GF-D8 (cell line): ENCODE results near the gene RGS9.
"Not testable (repeated sequence)": the region's sequence is repeated elsewhere in the genome, so short reads cannot be mapped to it uniquely, and the experiment has no call there.

ENCODE experiments used
- DNase-seq: peaks from one replicate; lab custom pipeline; 2025; lab: John Stamatoyannopoulos, UW

RGS9 gene

GRCh38 chr17:65183736-65184135 is 46.6 kb downstream of the RGS9 start:
- DNase-seq = no peak

DNA sequence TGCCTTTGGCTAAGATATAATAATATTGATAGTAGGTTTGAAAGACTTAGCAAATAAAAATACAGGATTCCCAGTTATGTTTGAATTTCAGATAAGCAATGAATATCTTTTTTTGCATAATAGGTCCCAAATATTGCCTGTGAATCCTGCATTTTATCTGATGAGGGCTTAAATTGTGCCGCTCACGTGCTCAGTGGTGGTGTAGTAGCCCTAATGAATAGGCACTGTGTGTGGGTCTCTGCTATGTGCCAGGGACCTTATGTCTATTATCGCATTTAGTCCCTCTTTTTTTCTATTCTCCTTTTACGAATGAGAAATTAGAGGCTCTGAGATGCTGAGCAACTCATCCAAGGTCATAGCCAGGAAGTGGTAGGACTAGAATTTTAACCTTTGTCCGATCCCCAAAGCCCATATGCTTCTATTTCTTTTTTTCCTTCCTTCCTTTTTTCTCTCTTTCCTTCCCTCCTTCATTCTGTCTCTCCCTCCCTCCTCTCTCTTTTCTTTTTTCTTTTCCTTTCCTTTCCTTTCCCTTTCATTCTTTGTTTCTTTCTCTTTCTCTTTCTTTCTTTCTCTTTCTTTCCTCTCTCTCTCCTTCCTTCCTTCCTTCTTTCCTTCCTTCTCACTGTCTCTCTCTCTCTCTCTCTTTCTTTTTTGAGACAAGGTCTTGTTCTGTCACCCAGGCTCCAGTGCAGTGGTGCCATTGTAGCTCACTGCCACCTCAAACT is 47.2 kb downstream of the RGS9 start:
- DNase-seq = no peak

DNA sequence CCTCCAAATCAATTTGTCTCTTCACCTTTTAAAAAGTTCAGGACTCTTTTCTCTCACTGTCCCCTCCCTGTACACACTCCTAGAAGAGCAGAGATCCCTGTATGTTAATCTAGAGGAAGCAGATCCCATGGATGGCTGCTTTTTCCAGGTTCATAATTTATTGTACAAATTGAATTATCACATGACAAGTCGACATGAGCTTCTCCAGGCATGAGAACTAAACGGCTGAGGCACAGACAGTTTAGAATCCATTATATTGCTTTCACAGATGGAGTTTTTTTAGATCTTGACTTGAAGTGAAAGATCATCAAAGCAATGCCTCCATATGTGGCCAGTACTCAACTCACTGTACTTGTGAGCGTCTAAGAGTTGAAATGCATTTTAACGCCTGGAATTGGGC is 47.9 kb downstream of the RGS9 start:
- no peak for DNase-seq

GRCh38 chr17:65185668-65186382 is 48.7 kb downstream of the RGS9 start:
- no peak for DNase-seq

DNA sequence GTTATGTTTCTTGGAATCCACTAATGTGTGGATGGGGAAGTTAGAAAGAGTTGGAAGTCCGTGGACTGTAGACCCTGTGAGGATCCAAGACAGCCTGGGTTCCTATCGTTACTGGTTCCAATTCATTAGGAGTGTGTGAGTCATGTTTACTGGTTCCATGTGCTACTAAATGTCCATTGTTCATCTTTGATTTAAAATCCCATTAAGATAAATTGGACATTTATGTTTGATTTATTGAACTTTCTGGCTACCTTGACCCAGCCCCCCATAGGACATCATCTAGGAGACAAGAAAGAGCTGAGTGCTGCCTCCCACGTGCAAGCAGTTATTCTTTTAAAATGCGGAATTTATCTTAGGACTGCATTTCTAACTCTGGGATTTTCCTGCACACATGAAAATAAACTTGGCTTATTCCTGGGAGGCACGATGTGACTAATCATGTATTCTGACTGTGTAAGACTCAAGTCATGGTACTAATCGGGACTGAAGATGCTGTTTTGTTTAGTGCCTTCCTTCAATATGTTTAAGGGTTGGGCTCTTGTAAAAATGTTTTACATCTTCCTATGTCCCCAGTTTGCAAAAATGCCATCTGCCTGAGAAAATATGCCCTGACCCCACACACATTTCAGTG is 53.4 kb downstream of the RGS9 start:
- no peak for DNase-seq

DNA sequence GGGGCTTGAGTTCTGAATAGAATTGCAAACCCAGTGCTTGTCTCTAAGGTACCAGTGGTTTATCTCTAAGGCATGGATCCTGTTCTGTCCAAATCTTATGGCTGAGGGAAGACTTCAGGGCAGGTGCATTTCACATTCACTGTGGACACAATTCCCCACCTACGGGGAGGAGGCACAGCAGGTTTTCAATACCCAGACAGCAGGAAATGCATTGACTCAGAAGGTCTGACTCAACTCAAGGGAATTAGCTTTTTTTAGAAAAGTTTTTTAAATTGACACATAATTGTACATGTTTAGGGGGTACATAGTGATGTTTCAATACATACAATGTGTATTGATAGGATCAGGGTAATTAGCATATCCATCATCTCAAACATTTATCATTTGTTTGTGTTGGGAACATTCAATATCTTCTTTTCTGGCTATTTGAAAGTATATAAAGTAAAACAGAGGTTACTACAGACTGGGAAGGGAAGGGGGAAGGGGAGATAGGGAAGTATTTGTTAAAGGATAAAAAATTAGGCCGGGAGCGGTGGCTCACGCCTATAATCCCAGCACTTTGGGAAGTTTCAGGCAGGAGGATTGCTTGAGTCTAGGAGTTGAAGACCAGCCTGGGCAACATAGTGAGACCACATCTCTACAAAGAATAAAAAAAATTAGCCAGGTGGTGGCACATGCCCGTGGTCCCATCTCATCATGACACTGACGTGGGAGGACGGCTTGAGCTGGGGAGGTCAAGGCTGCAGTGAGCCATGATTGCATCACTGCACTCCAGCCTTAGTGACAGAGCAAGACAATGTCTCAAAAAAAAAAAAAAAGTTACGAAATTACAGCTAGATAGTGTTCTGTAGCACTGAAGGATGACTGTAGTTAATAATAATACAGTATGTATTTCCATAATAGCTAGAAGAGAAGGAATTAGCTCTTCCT is 54.9 kb downstream of the RGS9 start:
- no peak for DNase-seq

DNA sequence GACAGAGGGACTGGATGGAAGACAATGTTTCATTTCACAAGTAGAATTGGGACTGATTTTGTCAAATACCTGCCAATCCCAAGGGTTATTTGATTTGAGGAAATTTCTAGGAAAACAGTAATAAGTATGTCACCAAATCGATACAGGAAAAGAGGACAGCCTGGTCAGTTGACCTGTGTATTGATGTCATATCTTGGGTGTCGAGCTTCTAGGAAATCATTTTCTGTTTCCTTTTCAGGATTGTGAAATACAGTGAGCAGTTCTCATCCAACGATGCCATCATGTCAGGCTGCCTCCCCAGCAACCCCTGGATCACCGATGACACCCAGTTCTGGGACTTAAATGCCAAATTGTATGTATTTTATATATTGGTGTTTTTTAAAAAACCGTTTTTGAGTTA is 56.1 kb downstream of the RGS9 start:
- no peak for DNase-seq

DNA sequence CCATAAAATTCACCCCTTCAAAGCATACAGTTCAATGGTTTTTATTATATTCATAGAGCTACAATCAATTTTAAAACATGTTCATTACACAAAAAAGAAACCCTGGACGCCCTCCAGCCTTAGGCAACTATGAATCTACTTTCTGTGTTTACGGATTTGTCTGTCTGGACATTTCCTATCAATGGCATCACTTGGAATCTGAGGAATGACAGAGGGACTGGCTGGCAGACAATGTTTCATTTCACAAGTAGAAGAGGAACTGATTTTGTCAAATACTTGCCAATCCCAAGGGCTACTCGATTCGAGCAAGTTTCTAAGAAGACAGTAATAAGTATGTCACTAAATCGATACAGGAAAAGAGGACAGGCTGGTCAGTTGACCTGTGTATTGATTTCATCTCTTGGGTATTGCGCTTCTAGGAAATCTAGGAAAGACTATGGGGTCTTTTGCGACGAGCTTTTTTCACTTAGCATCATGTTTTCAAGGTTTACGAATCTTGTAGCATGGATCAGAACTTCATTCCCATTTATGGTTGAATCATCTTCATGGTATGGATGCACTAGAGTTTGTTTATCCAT is 56.6 kb downstream of the RGS9 start:
- DNase-seq = no peak

GRCh38 chr17:65194670-65195334 is 57.6 kb downstream of the RGS9 start:
- no peak for DNase-seq

DNA sequence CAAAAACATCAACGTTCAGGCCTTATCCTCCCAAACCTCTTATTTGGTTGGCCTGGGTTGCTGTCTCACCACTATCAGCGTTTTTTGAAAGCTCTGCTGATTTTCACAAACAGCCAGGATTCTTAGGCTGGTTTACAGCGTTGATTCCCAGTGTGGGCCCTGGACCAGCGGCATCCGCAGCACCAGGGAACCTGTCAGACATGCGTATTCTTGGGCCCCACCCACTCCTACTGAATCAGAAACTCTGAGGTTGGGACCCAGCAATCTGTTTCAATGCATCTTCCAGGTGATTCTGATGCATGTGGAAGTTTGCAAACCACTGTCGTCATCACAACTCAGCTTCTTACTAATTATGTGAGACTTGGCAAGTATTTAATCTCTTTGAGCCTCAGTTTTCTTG is 58.5 kb downstream of the RGS9 start:
- no peak for DNase-seq

DNA sequence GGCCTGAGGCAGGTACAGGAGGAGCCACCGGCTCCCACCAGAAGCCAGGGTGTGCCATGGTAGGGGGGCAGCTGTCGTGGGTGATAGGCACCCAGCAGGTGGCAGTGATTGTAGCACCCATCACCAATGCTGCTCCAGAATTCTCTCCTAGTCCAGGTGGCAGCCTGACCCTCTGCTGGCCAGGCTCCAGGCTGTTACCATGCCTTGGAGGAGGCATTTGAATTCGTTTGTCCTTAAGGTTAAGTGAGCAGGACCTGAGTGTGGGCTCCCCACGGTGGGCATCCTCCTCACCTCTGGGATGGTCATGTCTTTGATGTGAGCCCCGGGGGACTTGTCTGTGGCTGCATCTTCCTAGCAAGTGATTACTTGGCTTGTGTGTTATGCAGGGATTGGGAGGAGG is 59.4 kb downstream of the RGS9 start:
- DNase-seq = no peak

DNA sequence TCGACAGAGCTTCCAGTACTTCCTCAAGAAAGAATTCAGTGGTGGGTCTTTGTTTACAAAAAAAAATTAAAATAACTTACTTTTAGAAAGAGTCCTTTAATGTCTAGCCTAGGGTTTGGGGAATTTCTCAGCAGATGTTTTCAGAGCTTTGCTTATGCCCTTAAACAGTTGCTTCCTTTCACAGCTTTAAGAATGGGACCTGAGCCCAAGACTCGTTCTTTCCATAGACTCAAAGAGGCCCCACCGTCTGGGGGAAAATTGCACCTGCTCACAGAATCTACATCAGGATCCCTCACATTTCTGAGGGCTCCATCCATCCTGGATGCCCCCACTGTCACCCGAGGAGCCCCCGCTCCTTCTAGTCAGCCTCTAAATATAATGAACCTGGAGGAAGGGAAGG is 60.0 kb downstream of the RGS9 start:
- no peak for DNase-seq

DNA sequence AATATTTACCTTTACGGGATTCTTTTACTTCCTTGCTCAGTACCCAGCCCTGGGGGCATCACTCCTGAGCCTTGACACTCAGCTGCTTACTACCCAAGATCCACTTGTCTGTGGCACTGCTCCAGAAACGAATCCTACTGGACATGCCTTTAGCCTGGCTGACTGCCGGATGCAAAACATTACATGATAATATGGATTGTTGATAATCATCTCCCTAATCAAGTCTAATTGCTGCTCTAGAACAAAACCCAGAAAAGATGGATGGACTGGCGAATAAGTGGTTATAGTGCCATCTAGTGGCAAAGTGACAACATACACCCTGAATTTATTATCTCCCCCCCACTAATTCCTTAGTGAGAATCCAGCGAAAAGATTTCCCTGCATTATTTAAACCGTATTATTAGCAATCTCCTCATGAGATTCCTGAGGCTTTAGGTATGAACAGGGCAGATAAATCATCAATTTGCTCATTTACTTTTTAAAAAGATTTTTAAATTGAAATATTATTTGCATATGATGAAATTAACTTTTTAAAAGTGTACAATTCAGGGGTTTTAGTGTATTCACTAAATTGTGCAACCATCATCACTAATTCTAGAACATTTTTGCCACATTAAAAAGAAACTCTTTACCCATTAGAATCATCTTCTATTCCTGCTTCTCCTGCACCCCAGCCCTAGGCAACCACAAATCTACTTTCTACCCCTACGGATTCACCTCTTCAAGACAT is 61.6 kb downstream of the RGS9 start:
- DNase-seq = peak; percentile 37

GRCh38 chr17:65201331-65201730 is 64.2 kb downstream of the RGS9 start:
- DNase-seq = no peak

DNA sequence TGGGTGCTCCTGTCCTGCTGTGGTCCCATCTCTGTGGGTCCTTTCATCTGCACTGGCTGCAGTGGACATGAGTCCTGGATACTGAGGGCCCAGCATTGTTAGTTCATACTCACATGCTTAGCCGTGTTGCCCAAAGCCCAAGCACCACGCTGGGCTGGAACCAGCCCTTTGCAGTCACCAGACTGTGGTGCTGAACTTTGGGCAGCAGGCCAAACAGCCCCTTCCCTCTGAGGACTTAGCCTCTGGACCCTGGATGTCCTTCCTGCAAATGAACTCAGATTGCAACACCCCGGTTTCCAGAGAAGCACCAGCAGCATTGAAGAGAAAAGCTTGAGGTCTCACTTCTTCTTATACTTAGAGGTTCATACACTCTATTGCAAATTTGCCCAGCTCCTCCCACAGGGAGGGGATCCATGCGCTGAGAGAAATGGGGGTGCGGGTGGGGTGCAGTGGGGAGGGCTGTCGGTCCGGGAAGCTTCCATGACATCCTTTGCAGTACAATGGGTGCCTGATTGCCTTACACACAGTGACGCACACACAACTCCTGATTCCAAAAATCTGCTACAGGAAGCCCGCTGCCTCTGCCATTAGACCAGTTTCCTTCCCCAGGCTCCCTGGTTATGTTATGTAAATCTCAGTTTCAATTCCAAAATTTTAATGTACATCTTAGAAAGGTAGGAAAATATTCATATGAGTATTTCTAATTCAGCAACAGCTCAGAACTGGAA is 65.8 kb downstream of the RGS9 start:
- DNase-seq = no peak

DNA sequence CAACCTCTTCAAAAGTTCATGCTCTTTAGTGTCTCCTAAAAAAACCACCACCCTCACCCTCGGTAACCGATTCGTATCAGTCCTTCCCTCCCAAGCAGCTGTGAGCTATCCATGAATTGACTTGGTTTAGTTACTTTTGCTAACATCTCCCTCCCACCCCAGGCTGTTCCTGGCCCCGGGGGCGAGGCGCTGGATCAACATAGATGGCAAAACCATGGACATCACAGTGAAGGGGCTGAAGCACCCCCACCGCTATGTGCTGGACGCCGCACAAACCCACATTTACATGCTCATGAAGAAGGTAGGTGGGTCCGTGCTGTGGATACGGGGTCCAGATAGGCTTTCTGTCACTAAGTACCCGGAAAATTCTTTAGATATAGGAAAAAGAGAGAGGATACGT is 66.8 kb downstream of the RGS9 start:
- DNase-seq = no peak

DNA sequence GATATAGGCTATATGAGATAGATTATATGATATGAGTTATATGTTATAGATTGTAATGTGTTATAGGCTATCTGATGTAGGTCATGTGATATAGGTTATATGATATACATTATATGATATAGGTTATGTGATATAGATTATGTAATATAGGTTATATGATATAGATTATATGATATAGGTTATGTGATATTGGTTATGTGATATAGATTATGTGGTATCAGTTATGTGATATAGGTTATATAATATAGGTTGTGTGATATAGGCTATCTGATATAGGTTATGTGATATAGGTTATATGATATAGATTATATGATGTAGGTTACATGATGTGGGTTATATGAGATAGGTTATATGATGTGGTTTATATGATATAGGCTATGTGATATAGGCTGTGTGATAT is 68.5 kb downstream of the RGS9 start:
- no peak for DNase-seq

- DNase-seq = not testable (repeated sequence)
Observed at GRCh38 chr17:65207448-65207847, 70.3 kb downstream of the RGS9 start.

DNA sequence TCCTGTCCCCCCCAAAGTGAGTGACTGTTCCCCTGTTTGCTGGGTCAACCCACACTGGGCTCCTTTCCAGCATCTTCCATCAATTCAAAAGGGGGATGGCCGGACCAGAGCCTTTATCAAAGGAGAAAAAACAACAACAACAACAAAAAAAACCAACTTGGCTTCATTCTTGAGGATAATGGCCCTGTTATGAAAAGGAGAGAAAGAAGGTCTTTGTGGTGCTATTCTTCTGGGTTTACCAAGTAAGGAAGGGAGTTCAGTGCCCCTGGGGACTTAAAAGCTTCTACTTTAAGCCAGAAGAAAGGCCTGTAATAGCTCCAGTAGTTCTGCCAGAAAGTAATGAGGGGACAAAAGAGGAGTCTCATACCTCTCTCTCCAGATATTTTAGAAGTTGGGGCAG is 71.5 kb downstream of the RGS9 start:
- DNase-seq = no peak

DNA sequence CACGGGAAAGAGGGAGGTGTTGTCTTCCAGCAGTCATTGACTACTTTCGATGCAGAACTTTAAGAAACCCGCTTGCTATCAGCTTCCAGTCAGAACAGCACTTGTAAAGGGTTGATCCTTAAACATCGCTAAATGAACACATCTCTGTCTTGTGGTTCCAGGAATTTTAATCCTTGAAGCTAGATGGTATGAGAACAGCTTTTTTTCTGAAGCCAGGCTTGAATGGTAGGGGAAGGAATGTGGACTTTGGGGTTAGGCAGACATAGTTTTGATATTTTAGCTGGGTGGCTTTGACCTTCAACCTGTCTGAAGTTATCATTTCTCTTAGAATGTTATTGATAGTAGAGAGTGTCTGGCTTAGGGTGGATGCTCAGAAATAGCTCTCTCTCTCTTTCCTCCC is 81.1 kb downstream of the RGS9 start:
- DNase-seq = no peak
